HepG2 (cell line): ENCODE data around the gene TBATA. TPM values are rescaled to one million over a fixed set of nuclear protein-coding genes. Genes with fewer than 3 reads are reported as not detected.

Source experiments
- ATAC-seq: fragments of 200-7000 bp; cut with Tn5 transposase; 3 replicates; pipeline ENCODE4 v1.9.1; 2020; ENCODE audit warnings: mild to moderate bottlenecking, moderate library complexity
- BruUV-seq: library from RNA; stranded (reverse); fragments of 400-500 nt; replicated peaks from 2 replicates; lab custom pipeline; 2021; lab: Mats Ljungman, UMichigan
- CTCF ChIA-PET: fragments of 300-600 bp; formaldehyde crosslinking; extraction: SDS; loops from one replicate; lab custom pipeline; 2021; ENCODE audit warnings: low total read pairs, inconsistent platforms, low intra/inter-chr PET ratio; lab: Yijun Ruan, JAX
- POLR2A ChIA-PET: fragments of 350-600 bp; sonication (Branson Sonifier 250); formaldehyde crosslinking; loops from one replicate; lab custom pipeline; 2020; ENCODE audit warnings: antibody characterized with exemption, inconsistent platforms; lab: Yijun Ruan, JAX
- DNase-seq: peaks from one replicate; pipeline ENCODE4 v3.0.0-alpha.2; 2015; ENCODE audit warnings: low spot score
- FAIRE-seq: peaks from 3 replicates; lab custom pipeline; 2011; peaks lifted over from hg19 to GRCh38; lab: Jason Lieb, UNC
- H2AFZ ChIP-seq: one replicate; pipeline ENCODE4 v1.6.1; 2011; ENCODE audit warnings: low read length, inconsistent platforms
- H3K27ac ChIP-seq: fragments of 300-600 bp; 3 replicates; pipeline ENCODE4 v1.8.0; 2011; ENCODE audit warnings: mixed run types, mild to moderate bottlenecking, mixed read lengths, low read length, inconsistent platforms; ENCODE audit not compliant: insufficient read depth; ENCODE audit errors: extremely low read length
- H3K27me3 ChIP-seq, 2 experiments: fragments of 200-600 bp in 1 of 2; 2 replicates in 1 of 2; 3 replicates in 1 of 2; pipeline versions ENCODE4 v1.6.0 to v1.8.0; 2011; ENCODE audit warnings: low read length in 2 of 2, mild to moderate bottlenecking in 2 of 2, moderate library complexity in 2 of 2, inconsistent platforms in 1 of 2; ENCODE audit not compliant: insufficient read depth in 2 of 2, control insufficient read depth in 1 of 2
- H3K36me3 ChIP-seq, 2 experiments: fragments of 200-600 bp in 1 of 2; replicated peaks in 1 of 2; 2 replicates in 1 of 2; 3 replicates in 1 of 2; pipeline versions ENCODE4 v1.5.1 to v1.8.0; 2011; ENCODE audit warnings: low read length in 2 of 2, inconsistent platforms in 1 of 2; ENCODE audit not compliant: insufficient read depth in 2 of 2, control insufficient read depth in 1 of 2
- H3K4me1 ChIP-seq: 2 replicates; pipeline ENCODE4 v1.5.1; 2012; ENCODE audit warnings: low read length, inconsistent platforms; ENCODE audit not compliant: insufficient read depth
- H3K4me2 ChIP-seq: 2 replicates; pipeline ENCODE4 v1.6.0; 2011; ENCODE audit warnings: low read depth, low read length, inconsistent platforms
- H3K4me3 ChIP-seq, 3 experiments: fragments of 200-600 bp in 1 of 3; sonication (generic), shearing (Covaris generic) in 1 of 3; replicated peaks in 1 of 3; 2 replicates each; pipeline ENCODE4 v1.5.1; 2011 to 2016; ENCODE audit warnings: low read length in 3 of 3, inconsistent platforms in 2 of 3, low read depth in 2 of 3, mild to moderate bottlenecking in 2 of 3, control low read depth in 1 of 3, mixed read lengths in 1 of 3; ENCODE audit not compliant: insufficient read depth in 1 of 3
- H3K79me2 ChIP-seq: one replicate; pipeline ENCODE4 v1.6.1; 2011; ENCODE audit warnings: low read length, inconsistent platforms; ENCODE audit not compliant: insufficient read depth
- H3K9ac ChIP-seq: 2 replicates; pipeline ENCODE4 v1.6.0; 2011; ENCODE audit warnings: mild to moderate bottlenecking, low read depth, low read length, inconsistent platforms; ENCODE audit not compliant: insufficient read depth
- H3K9me3 ChIP-seq: 2 replicates; pipeline ENCODE4 v1.5.1; 2012; ENCODE audit warnings: mild to moderate bottlenecking, low read length
- H4K20me1 ChIP-seq: 2 replicates; pipeline ENCODE4 v1.6.0; 2011; ENCODE audit warnings: inconsistent platforms, mild to moderate bottlenecking, low read length, moderate library complexity; ENCODE audit not compliant: insufficient read depth
- DMAP1 ChIP-seq: IDR thresholded peaks from 2 replicates; pipeline ENCODE4 v1.6.1; 2016
- HOXD1 ChIP-seq: sonication (generic); formaldehyde crosslinking; IDR thresholded peaks from 2 replicates; pipeline ENCODE4 v1.5.0; 2020; ENCODE audit warnings: missing genetic modification reagents
- MEF2D ChIP-seq: sonication (generic); formaldehyde crosslinking; IDR thresholded peaks from 2 replicates; pipeline ENCODE4 v1.5.1; 2020; ENCODE audit warnings: mild to moderate bottlenecking, missing genetic modification reagents
- RBM39 ChIP-seq: fragments of 200-400 bp; formaldehyde crosslinking; IDR thresholded peaks from one replicate; pipeline ENCODE4 v1.6.1; 2018; ENCODE audit warnings: antibody characterized with exemption, mild to moderate bottlenecking, low read depth, low read length; ENCODE audit not compliant: poor library complexity, severe bottlenecking
- WGBS: methylation state at CpG from one replicate; pipeline ENCODE4 v1.1.6; 2017; ENCODE audit warnings: low lambda C conversion rate; 5-methylcytosine and 5-hydroxymethylcytosine counted together
- in situ Hi-C: cut with HindIII; loops from 2 replicates; pipeline ENCODE4 v1.10.0; 2017; ENCODE audit warnings: low pct_unique_long_range_greater_than_20kb; ENCODE audit not compliant: extremely low pct_ligation_motif_present
- intact Hi-C: fragments of 100-400 bp; cut with micrococcal nuclease; formaldehyde crosslinking; loops from one replicate; pipeline ENCODE4 v1.10.0; 2022; ENCODE audit not compliant: unreplicated experiment
- polyA plus RNA-seq, 8 experiments: library from polyadenylated mRNA; depleted of rRNA in 3 of 8; stranded (reverse) in 7 of 8; unstranded in 1 of 8; fragments of >200 nt; fragmentation: Illumina TruSeq in 4 of 8; extraction: Trizol in 4 of 8; gene quantifications; 2 replicates each; pipeline versions ENCODE4 v1.2.1 to v1.2.3, GENCODE V29; 2011 to 2016; ENCODE audit warnings: low read depth in 4 of 8, missing spikeins in 1 of 8, mixed read lengths in 1 of 8; ENCODE audit not compliant: insufficient read depth in 1 of 8
- total RNA-seq, 5 experiments: library from RNA; depleted of rRNA; stranded (reverse); fragments of >200 nt; fragmentation: Illumina TruSeq; extraction: Trizol; gene quantifications; 2 replicates each; pipeline ENCODE4 v1.2.3, GENCODE V29; 2016; ENCODE audit warnings: low read depth in 1 of 5

Gene TBATA
- total and polyA plus RNA-seq, 2 of the 13 experiments (the other 11 are each of a cell fraction or from before 2014, with no cell fraction given) = not detected

DNA sequence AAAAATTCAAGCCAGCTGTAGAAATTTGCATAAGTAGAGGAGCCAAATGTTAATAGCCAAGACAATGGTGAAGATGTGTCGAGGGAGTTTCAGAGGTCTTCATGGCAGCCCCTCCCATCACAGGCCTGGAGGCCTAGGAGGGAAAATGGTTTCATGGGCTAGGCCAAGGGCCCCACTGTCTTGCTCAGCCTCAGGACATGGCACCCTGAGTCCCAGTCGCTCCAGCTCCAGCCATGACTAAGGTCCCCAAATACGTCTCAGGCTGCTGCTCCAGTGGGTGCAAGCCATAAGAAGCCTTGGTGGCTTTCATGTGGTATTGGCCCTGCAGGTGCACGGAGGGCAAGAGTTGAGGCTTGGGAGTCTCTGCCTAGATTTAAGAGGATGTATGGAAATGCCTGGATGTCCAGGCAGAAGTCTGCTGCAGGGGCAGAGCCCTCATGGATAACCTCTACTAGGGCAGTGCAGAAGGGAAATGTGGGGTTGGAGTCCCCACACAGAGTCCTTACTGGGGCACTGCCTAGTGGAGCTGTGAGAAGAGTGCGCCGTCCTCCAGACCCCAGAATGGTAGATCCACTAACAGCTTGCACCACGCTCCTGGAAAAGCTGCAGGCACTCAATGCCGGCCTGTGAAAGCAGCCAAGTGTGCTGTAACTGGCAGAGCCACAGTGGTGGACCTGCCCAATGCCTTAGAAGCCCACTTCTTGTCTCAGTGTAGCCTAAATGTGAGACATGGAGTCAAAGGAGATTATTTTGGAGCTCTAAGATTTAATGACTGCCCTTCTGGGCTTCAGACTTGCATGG, 19.2 kb downstream of the TBATA start (continued):
- no peak for TF ChIP-seq RBM39
- TF ChIP-seq HOXD1 (CRISPR knock-in tag) = no peak
- no peak for TF ChIP-seq DMAP1 (CRISPR knock-in tag)

DNA sequence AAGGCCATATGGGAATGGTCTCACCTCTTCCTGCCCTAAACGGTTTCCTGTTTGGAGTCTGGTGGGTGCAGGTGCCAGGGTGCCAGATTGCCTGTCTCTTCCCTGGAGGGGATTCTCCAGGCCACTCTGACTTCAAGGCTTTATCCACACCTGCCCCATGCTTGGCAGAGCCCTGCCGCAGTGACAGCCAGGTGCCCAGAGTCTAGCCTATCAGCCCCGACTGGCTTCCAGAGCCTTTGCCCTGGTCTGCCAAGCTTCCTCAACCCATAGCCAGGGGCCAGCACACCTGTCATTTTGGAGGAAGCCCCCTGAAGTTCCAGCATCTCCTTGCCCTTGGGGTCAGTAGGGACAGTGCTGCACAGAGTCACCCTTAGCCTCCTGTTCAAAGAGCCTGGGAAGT, 21.6 kb downstream of the TBATA start:
- no peaks in the 10 kb centered on the region for H3K79me2 ChIP-seq
- ATAC-seq (no peak), FAIRE-seq (no peak), DNase-seq (no peak)
- in situ Hi-C loops = loop anchor here (5.0 kb wide), 1 partner anchor 216 kb away; no protein-coding TSS in a partner anchor
- no peak for TF ChIP-seq MEF2D (CRISPR knock-in tag)
- 42% methylated on average over 3 of the region's 3 CpGs for WGBS
- H2AFZ ChIP-seq = no peak overlapping the region
- no peaks in the 10 kb centered on the region for H3K27me3 ChIP-seq
- H3K4me1 ChIP-seq = peaks cover 6% of the 10 kb centered on the region; the same call in 1 of the 2 replicates
- H3K36me3 ChIP-seq = no peaks in the 10 kb centered on the region
- no TSS peak for BruUV-seq
- CTCF ChIA-PET = no interaction called here
- no peak overlapping the region for H3K27ac ChIP-seq
- H3K4me2 ChIP-seq = no peak overlapping the region
- H3K9me3 ChIP-seq = peaks cover 11% of the 10 kb centered on the region
- H4K20me1 ChIP-seq = no peaks in the 10 kb centered on the region
- H3K9ac ChIP-seq = no peak overlapping the region
- intact Hi-C loops = loop anchor here (5.0 kb wide), 1 partner anchor 114 kb away; no protein-coding TSS in a partner anchor
- POLR2A ChIA-PET = no interaction called here
- no peak overlapping the region for H3K4me3 ChIP-seq
